HG03565 (cell line): ENCODE data around the gene BTBD9.

Source experiments
- ATAC-seq: cut with Tn5 transposase; IDR thresholded peaks from one replicate; pipeline ENCODE4 v1.9.1; 2021; ENCODE audit warnings: mild to moderate bottlenecking, moderate library complexity; ENCODE audit not compliant: unreplicated experiment

The BTBD9 gene

DNA sequence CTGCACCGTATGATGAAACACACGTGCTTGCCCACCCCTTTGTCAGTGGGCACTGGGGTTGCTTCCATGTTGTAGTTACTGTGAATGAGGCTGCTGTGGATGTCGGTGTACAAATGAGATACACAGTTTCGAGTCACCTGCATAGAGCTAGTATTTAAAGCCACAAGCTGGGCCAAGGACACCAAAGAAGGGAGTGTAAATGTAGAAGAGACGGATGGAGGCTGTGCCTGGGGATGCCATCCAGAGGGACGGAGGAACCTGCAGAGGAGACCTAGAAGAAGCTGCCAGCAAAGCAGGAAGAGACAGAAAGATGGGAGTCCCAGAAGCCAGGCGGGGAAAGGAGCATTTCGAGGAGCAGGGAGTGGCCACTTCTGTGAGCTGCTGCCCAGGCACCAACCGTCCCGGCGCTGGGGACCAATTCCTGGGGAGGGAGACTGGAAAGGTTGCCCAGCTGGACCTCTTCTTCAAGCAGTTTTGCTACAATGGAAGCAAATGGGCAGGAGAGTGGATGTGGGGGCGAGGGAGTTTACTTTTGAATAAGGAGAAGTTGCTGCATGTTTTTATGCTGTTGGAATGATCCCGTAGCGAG is 480.9 kb downstream of the BTBD9 start:
- ATAC-seq = no peak

DNA sequence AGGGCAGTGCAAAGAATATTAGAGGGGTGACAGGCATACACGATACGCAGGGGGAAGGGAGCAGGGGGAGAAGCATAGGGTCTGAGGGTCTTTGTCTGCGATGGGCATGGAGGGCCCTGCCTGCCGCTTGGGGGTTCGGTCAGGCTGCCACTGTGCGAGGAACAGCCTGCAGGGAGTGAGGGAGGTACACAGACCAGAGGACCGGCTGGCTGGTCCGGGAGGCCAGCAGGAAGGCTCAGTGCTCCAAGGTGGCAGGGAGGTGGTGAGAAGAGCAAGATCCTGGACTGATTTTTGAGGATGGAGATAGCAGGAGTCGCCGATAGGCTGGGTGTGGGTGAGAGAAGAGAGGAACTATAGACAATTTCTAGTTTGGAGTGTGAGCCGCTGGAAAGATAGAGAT is 481.8 kb downstream of the BTBD9 start:
- no peak for ATAC-seq

DNA sequence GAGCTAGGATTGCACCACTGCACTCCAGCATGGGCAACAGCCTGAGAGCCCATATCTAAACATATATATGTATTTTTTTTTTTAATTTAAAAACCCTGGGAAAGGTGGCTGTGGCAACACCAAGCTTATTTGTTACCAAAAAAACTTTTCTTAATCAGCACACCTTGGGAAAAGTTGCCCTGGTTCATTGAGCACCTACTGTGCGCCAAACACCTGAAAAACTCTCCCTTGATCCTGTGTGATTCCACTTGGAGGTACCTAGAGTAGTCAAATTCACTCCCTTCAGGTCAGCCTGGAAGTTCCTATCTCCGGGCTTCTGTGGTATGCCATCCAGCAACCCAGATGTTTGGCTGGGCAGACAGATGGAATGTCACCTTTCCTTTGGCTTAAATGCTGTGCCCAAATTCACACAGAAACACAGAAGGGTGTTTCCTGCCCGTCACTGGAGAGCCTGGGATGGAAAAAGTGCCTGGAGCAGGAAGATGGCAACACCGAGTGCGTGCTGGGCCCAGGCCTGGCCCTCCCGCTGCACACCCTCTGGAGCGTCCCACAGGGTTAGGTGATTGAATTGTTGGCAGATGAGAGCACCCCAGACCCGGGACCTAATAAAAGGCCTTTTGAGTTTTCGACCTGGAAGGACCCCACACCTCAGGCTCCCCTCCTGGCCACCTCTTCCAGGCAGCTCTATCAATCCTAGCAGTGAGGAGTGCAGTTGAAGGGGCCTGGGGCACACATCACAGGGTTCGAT is 482.7 kb downstream of the BTBD9 start:
- no peak for ATAC-seq

DNA sequence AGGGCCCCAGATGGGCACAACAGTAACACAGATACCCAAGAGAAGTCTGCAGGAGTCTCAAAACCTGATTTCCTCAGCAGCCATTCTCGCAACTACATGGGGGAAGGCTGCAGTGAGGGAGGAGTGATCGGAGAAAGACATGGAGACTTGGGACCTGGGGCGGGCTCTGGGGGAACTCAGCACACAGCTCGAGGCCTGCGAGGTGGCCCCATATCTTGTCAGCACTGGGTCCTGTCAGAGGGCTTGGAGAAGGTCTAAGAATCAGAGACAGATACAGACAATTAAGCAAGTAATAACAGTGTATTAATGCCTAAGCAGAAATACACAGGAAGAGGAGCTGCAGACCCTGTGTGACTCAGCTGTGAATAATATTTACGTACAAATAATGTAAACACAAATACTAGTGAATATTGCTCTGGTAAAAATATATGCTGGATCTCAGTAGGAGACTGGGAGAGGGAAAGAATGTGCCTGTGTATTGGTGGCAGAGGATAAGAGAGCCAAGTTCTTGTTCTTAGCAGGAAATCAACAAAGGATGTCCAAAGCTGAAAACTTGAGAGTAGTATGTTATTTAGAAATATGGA is 484.0 kb downstream of the BTBD9 start:
- ATAC-seq = no peak

DNA sequence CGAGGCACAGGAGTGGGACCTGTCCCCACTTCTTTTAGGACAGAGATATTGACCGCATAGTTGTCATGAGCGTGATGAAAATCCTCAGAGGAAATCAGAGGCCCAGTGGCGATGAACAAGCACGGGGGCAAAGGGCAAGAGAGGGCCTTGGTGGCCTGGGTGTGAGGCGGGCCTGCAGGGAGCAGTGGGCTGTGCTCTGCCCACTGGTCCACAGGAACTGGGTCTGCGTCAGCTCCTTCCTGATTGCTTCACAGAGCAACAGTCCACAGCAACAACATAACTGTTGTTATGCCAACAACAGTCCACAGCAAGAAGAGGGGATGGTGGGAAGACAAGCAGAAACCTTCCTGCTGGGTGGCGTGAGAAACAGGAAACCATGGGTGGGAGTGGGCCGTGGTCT is 484.6 kb downstream of the BTBD9 start:
- ATAC-seq = no peak

DNA sequence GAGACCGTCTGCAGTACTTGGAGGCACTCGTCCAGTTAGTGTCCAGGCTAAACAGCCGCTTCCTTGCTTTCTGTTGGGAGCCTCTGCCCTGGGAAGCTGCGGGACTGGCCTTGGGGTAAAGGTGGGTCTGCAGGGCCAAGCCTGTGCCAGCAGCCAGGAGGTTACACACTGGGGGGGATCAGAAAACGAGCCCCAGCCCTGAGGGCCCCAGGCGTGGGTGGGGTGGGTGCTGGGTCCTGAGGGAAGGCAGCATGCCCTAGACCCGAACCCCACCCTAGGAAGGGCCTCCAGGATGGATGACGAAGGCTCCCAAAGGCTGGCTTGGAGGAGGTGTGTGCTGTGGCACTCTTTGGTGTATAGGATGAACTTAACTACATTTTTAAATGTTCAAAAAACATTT is 485.0 kb downstream of the BTBD9 start:
- ATAC-seq = no peak

DNA sequence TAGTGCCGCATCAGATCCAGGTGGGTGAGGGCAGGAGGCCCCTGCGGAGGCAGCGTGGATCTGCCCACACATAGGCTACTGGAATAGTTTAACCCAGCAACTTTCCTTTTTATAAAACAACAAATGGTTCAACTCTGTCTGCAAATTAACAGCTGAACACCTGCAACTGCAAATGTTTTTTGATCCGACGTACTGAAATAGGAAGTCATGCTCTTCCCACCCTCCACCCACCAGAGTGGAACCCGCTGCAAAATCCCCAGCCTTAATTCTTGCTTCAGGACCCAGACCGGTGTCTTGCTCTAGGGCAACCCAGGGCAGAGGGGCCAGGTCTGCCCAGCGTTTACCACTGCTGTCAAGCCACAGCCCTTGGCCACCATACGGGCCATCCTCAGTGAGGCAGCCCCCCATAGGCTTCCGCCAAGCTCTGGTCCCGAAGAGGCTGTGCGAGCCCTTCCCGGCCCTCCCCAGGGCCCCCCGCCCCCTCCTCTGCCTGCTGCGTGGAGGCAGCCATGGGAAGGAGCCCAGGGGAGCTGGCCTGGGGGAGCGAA is 485.9 kb downstream of the BTBD9 start:
- ATAC-seq = no peak

DNA sequence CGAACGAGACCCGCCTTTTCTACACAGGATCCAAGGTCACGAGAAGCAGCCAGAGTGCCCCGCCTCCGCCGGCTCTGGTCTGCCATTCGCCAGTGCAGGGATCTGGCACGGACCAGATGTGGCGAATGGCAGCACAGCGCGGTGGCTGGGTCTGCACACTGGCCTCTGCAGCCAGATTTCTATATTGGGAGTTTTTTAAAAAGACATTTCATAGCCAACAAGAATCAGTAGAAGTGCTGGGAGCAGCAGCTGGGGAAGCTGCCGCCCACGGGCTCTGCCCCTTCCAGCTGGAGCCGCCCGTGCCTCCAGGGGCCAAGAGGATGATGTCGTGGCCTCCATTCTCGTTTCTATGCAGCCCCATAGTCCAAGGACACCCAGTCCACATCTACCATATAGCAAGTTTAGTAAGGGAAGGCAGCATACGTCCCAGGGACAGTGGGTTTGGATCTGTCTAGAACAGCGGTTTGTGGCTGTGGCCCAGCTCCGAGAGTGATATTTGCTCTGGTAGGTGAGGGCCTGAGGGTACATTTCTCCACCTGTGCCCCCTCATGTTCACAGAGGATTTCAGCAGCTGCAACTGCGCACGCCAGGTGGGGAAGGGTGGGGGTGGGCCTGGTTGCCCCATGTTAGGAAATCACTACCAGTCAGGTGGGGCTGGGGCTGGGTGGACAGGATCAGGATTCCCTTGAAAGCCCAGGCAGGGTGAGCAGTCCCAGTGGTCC is 486.5 kb downstream of the BTBD9 start:
- ATAC-seq = no peak

DNA sequence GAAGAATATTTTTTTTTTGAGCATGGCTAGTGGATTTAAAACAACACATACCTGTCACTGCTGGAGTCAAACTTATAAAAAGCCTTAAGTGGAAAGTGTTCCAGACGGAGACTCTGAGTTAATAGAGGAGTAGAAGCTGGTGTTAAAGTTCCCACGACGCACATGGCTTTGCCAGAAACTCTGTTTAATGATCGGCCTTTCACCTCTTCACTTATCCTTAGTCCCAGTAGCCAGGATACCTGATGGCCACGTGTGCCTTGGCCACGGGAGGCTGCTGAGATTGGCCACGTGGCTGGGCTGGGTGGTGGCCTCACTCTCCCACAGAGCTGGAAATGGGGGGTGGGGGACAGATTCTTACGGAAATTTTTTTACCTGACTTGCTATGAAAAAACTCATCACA is 487.1 kb downstream of the BTBD9 start:
- ATAC-seq = no peak

DNA sequence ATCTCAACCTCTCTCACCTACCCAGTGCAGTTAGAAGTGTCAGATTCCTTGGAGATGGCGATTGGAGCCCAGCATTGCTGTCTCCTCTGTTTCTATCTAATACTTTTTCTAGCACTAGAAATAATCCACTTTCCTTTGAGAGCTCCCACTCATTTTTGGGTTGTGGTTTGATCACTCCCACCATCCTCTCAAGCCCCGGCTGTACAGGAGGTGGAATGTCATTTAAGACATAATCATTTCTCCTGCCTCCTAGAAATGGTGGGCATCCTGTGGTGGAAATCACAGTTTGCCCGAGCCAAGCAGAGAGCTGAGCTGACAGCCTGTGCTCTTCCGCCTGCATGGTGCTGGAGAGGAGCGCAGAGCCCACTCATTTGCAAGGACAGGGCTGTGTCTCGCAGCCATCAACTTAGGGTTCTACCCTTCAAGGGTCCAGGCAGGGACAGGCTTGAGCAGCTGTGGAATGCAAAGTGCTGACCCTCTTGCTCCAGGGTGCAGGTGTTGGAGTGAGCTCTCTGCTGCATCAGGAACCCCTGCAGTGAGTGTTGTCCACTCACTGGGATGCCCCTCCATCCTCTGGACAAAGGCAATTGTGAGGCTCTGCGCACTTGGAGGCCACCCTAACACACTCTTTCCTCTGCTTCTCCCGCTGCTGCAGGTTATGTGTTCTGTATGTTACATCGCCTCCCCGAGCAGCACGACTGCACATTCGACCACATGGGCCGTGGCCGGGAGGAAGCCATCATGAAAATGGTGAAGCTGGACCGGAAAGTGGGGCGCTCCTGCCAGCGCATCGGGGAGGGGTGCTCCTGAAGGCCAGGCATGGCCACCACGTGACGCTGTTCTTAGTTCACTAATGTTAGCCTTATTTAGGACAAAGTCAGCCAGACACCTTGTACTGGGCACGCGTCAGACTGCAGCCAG is 487.9 kb downstream of the BTBD9 start:
- no peak for ATAC-seq

DNA sequence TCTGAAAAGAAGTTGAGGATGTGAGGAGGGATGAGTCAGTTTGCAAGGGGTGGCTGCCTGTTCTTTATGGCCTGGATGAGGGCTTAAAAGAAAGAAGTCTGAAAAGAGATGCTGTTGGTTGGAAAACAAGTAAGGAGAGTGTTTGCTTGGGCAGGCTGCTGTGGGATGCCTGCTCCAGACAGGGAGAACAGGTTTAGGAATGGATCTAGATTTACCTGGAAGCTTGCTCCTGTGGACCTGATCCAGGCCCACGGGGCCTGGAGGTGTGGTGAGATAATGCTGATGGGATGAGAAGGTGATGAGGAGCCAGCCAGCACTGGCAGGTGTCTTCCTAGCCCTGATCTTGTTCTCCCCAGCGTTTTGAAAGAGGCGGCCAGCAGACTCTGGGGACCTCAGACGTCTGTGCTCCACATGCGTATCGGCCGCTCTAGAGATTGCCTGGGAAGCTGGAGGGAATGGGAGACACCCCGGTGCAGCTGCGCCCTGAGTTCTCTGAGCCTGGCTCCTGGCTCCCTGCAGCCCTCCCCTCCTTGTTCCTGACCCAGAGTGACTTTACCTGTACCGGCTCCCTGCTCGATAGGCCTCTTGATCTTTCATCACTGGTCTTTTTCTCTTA is 488.9 kb downstream of the BTBD9 start:
- no peak for ATAC-seq

DNA sequence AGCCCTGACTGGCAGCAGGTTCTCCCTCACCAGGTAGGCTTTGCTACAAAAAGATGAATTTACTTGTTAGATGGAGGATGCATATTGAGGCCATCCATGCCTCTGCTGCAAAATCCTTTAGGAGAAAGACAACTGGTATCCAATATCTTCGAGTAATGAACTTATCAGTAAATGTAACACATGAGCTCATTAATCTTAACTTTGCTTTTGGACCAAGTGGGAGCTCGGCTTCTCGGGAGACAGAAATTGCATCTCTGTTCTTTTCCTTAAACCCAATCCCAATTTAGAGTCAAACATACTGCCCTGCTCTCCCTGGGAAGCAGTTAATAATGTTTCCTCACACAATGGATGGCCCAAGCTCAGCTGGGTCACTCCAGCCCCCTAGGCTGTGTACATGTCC is 489.7 kb downstream of the BTBD9 start:
- ATAC-seq = no peak

DNA sequence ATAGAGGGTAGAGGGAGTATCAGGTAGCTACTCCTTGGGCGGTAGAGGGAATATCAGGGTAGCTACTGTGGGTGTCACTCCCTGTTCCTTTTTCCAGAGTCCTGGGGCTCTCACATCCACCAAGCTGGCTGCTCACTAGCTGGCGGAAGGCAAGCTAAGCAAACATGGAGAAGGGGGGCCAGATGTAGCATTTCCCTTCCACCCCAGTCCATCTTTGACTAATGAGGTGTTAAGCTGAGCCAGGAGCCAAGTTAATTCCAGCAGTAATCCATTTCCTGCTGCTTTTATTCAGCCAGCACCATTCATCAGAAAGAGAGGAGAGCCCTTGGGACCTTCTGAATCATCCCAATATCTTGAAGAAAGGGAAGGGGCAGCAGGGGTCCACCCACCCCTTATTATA is 490.2 kb downstream of the BTBD9 start:
- no peak for ATAC-seq

DNA sequence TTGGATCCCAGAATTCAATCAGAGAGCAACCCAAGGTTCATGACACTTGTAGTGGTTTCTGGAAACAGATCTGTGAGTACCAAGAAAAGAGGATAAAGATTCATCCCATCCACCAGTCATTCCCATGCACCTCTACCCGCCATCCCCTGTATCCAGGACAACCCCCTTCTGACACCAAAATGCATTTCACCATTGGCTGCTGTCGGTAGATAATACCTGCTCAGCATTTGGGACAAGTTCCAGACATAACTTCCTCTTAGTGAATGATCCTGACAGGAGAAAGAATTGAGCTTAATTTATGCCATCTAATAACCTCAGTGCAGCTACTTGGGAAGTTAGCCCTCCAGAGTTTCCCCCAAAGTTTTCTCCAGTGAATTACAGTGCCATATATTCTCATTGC is 491.1 kb downstream of the BTBD9 start:
- no peak for ATAC-seq

DNA sequence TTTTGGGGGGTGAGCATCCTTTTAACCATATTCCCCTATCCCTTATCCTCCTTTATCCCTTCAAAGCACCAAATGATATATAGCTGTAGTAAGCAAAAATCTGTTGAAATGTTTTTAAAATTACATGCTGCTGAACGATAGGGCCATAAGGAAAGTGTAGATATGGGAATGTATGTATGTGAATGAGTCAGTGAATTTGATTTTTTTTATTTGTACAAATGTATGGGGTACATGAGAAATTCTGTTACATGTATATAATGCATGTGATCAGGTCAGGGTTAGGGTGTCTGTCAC is 493.0 kb downstream of the BTBD9 start:
- ATAC-seq = no peak

DNA sequence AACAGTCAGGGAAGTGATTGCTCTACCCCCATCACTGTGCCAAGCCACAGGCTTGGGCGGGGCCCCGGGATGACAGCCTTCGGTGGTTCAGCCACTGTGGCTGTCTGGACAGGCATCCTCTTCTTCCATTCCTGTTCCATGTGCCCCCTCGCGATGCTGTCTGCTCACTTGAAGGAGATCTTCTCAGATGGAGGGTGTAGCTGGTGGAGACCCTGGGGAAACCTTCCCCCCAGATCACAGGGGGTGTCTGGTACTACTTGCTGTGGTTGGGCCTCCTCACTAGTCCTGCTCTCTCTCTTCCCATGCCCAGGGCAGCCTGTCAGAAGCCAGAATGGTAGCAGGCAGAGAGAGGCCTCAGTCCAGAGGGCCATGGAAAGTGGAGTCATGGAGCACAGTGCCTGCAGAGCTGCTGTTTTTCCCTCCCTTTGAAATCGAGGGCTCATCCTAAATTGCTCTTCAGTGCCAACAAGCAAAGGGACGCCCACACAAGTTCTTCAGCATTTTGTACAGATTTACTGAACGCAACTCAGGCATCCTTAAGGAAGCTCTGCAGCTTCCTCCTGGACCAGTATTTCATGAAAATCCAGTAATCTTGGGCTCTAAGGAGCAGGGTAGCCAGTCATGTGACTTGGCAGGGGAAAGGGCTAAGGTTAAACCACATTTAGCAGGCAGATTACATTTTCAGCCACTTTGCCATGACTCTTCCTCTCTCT is 493.6 kb downstream of the BTBD9 start:
- ATAC-seq = no peak

DNA sequence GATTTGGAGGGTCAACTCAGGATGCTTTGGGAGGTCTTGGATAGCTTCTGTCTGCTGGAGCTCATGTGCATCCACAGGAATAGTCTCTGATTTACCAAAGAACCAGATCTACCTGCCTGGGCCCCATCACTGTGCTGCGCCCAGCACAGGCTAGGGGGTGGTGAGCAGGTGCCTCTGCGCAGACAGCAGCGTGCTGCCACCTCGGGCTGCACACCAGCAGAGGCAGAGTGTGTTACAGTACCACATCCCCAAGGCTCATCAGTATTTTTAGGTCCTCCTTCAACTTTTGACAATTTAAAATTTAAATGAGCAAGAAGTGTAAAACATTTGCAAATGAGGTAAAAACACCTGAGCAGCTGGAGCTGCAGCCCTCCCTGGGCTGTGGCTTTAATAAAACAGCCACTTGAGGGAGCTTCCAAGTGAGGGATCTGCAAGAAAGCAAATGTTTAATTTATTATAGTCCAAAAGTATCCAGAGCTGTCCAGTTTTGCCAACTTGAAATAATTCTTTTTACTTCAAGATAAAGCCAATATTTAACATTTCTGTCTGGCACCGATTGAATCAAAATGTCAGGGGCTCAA is 495.3 kb downstream of the BTBD9 start:
- ATAC-seq = no peak

DNA sequence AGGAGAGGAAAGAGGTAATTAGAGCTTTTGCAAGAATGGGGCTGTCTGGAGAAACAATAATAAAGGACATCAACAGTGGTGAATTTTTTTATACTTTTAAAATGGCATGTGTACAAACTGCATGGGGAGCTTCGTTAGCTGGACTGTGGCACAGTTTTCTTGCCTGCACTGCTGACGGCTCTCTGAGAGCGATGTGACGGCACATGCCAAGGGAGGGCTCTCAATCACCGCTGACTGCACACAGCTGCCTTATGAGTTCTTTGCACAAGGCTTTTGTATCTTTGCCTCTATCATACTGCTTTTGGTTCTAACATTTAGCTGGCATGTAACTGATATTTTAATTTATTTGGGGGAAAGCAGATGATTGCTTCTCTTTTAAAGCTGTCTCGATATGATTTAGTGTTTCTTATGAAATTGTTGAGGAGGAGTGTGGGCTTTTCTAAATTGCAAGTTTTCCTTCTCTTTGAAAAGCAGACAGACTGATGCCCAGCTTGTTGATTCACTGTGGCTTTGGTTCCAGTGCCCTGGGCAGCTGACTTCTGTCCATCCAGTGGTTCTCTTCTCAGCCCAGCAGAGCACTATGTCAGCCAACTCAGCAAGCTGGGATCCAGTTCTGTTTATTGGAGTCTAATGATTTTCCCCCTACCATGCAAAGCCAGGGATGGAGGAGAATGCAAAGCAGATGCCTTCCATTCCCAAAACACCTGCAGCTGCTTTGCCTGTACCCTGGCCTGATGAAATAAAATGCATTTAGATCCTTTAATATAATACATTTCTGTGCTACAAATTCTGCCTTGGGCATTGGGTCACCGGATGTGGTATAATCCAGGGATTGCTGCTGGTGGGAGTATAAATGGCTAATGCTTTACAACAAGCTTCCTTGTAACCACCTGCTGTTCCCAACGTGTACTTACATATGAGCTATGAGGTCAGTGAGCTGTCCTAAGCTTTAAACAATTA is 496.3 kb downstream of the BTBD9 start:
- no peak for ATAC-seq
